Lower leg skin (tissue), 3 donors: ENCODE measurements around the gene GABRG3.

Experiments used
- POLR2A ChIP-seq, 2 donors: fragments of 450-650 bp; IDR thresholded peaks; one replicate each; pipeline ENCODE4 v1.6.1; 2016 to 2017; ENCODE audit warnings: antibody characterized with exemption in 2 of 2, mild to moderate bottlenecking in 1 of 2, moderate library complexity in 1 of 2
- TF ChIP-seq, protein P1 (sequence below), 3 donors: fragments of 450-650 bp; IDR thresholded peaks; one replicate each; pipeline ENCODE4 v1.5.1; 2016; ENCODE audit warnings: antibody characterized with exemption in 3 of 3, mild to moderate bottlenecking in 3 of 3, moderate library complexity in 2 of 3

DNA sequence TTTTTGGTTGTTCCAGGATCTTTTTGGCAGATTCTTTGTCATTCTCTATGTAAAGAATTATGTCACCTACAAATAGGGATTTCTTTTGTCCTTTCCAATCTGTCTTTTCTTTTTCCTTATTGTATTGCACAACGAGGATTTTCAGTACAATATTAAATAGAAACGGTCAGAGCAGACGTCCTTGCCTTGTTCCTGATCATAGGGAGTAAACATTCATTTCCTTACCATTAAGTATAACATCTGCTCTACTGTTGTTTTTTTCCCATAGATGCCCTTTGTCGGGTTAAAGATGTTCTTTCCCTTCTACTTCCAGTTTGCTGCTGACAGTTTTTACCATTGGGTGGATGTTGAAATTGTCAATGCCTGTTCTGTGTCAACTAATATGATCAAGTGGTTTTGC, 599.8 kb downstream of the GABRG3 start:
- TF ChIP-seq, protein P1, sequence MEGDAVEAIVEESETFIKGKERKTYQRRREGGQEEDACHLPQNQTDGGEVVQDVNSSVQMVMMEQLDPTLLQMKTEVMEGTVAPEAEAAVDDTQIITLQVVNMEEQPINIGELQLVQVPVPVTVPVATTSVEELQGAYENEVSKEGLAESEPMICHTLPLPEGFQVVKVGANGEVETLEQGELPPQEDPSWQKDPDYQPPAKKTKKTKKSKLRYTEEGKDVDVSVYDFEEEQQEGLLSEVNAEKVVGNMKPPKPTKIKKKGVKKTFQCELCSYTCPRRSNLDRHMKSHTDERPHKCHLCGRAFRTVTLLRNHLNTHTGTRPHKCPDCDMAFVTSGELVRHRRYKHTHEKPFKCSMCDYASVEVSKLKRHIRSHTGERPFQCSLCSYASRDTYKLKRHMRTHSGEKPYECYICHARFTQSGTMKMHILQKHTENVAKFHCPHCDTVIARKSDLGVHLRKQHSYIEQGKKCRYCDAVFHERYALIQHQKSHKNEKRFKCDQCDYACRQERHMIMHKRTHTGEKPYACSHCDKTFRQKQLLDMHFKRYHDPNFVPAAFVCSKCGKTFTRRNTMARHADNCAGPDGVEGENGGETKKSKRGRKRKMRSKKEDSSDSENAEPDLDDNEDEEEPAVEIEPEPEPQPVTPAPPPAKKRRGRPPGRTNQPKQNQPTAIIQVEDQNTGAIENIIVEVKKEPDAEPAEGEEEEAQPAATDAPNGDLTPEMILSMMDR (IDR thresholded peaks at IDR 0.05) = no peak
- TF ChIP-seq POLR2A (IDR thresholded peaks at IDR 0.05) = no peak
